G401 (cell line): ENCODE data around the gene STRAP. TPM values are rescaled to one million over a fixed set of nuclear protein-coding genes. Genes with fewer than 3 reads are reported as not detected.
"Not testable (repeated sequence)": the region's sequence is repeated elsewhere in the genome, so short reads cannot be mapped to it uniquely, and the experiment has no call there.

Experiments used
- DNase-seq: peaks from one replicate; pipeline ENCODE4 v3.0.0-alpha.2; 2015; ENCODE audit warnings: low spot score
- in situ Hi-C: cut with HindIII; loops from 2 replicates; pipeline ENCODE4 v1.10.0; 2016; ENCODE audit warnings: low sequenced_read_pairs, mixed read lengths
- total RNA-seq: library from RNA; depleted of rRNA; stranded (reverse); fragments of >200 nt; shearing (Covaris generic); gene quantifications from 2 replicates; pipeline ENCODE4 v1.2.3, GENCODE V29; 2014

Gene STRAP
- total RNA-seq, 1 experiment from 2014 or later, result 181 TPM

DNA sequence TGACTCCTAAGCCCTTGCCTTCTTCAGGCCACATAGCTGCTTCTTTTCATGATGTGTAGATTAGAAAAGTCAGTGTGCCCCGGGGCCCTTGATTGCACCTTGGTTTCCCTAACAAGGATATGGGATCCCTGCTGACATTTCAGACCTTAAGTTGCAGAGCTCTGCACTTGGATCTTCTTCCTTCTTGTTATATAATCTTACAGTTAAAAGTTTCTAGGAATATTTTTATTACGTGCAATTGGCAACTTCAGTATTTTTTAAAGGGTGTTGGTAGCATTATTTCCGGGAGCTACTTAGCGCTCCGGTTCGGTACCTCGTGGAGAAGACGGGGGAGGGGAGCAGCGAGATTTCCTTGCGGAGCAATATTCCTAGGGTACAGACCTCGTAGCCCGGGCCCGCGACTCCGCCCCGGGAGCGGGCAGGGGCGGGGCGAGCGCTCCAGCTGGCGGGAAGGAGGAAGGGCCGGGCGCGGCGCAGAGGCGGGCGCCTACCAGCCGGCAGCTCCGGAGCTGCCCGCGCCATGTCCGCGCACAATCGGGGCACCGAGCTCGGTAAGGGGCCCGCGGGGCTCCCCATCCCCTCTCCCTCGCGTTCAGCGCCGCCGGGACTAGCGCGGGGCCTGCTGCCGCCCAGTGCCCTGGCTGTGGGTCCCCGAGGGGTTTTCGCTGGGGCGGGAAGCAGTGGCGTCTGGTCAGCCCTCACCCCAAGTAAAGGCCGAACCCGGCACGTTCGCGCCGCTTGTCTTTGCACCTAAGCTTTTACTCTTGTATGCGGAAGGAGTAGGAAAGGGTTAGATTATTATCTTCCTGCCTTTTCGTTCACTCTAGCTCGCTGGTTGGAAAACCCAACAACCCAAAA lies 28.9 kb downstream of the STRAP start, which contains the start of gene DERA:
DERA (plus strand) TSS at position 469 of the 858 bp plus-strand sequence; CDS start at position 521, 52 bp downstream.
- peak; percentile 79 for DNase-seq
- in situ Hi-C loops, result no loop called here

DNA sequence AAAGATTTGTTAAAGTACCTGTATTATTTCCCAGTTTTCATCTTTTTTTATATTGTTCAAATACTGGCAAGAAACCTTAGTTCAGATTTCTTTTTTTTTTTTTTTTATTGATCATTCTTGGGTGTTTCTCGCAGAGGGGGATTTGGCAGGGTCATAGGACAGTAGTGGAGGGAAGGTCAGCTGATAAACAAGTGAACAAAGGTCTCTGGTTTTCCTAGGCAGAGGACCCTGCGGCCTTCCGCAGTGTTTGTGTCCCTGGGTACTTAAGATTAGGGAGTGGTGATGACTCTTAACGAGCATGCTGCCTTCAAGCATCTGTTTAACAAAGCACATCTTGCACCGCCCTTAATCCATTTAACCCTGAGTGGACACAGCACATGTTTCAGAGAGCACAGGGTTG lies 29.7 kb downstream of the STRAP start:
- in situ Hi-C loops, DNase-seq: not testable (repeated sequence)

- in situ Hi-C loops, DNase-seq: not testable (repeated sequence)
These were observed 31.9 kb downstream of the STRAP start for GRCh38 chr12:15914131-15914530.

DNA sequence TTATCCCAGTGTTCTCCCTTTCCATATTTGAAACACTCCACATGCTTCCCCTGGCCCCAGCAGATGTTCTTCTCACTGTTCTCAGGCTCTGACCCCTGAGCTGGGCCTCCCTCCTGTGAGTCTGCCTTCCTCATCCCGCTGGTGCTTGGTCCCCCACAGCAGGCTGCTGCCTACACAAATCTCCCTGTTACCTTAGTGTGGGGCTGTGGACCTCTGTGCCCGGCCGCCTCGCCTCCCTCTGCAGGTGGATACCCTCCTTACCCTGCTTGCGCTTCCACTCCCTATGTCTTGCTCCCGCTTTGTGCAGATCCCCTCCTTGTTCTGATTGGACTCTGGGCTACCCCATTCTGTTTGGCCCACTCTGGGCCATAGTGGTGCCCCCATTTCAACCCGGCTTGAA lies 35.9 kb downstream of the STRAP start:
- DNase-seq, result no peak
- in situ Hi-C loops, result no loop called here

GRCh38 chr12:15919418-15919817 lies 37.2 kb downstream of the STRAP start:
- in situ Hi-C loops, result no loop called here
- DNase-seq, result no peak

- in situ Hi-C loops, result loop anchor here (5.0 kb wide), 1 partner anchor 57 kb away; no protein-coding TSS in a partner anchor
- no peak for DNase-seq
These were observed 42.8 kb downstream of the STRAP start for GRCh38 chr12:15924956-15925355.

- in situ Hi-C loops, result loop anchor here (5.0 kb wide), 1 partner anchor 54 kb away; no protein-coding TSS in a partner anchor
- no peak for DNase-seq
These were observed 46.2 kb downstream of the STRAP start for GRCh38 chr12:15928346-15928745.

GRCh38 chr12:15928870-15929571 lies 46.8 kb downstream of the STRAP start:
- in situ Hi-C loops, result loop anchor here (5.0 kb wide), 1 partner anchor 53 kb away; no protein-coding TSS in a partner anchor

GRCh38 chr12:15931590-15932053 lies 49.4 kb downstream of the STRAP start:
- in situ Hi-C loops, result no loop called here
- DNase-seq, result no peak

More at GRCh38 chr12:15928870-15929571, 46.8 kb downstream of the STRAP start:
- DNase-seq, result peak; percentile 27

DNA sequence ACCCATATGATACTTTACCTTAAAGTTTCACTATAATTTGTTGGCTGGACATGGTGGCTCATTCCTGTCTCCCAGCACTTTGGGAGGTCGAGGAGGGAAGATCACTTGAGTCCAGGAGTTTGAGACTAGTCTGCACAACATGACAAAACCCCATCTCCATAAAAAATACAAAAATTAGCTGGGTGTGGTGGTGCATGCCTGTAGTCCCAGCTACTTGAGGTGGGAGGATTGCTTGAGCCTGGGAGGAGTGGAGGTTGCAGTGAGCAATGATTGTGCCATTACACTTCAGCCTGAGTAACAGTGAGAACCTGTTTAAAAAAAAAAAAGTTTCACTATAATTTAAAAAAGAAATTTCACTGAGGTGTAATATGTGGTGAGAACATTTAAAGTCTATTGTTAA lies 50.1 kb downstream of the STRAP start:
- no peak for DNase-seq
- in situ Hi-C loops, result no loop called here

DNA sequence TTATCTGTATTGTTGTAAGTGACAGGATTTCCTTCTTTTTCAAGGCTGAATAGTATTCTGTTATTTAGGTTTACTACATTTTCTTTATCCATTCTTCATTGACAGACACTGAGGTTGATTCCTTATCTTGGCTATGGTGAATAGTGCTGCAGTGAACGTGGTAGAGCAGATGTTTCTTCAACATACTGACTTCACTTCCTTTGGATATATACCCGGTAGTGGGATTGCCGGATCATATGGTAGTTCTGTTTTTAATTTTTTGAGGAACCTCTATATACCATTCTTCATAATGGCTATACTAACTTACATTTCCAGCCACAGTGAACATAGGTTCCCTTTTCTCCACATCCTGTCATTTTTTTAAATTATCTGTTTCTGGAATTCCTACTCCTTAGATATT lies 50.8 kb downstream of the STRAP start:
- DNase-seq, result no peak
- in situ Hi-C loops, result no loop called here

DNA sequence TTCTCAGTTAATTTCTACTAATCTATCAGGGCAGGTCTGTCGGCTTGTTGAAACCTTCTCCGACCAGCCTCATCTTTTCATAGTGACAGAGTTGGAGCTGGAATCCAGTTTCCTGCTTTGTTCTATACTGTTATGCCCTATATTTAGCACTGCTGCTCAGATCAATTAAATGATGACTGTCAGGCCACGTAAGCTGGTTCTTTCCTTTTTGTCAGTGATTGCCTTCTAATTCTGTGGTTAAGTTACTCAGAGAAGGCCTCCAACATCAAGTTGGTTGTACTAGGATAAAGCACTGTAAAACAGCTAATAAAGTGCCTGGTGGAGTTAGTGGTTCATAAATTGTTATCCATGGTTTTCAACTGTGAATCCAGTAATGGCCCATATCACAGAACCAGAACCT lies 51.6 kb downstream of the STRAP start:
- in situ Hi-C loops, result no loop called here

DNA sequence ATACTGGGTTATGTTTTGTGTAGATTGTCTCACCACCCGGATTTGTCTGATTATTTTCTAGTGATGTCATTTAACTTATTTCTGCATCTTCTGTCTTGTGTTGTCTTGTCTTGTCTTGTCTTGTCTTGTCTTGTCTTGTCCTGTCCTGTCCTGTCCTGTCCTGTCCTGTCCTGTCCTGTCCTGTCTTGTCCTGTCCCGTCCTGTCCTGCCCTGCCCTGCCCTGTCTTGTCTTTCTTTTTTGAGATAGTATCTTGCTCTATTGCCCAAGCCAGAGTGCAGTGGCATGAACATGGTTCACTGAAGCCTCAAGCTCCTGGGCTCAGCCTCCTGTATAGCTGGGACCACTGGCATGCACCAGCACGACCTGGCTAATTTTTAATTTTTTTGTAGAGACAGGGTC lies 54.6 kb downstream of the STRAP start:
- DNase-seq, result no peak

More for the DNA sequence above, 51.6 kb downstream of the STRAP start:
- DNase-seq, result no peak

GRCh38 chr12:15937902-15938301 lies 55.7 kb downstream of the STRAP start:
- no peak for DNase-seq
- in situ Hi-C loops, result no loop called here

More for the DNA sequence above, 54.6 kb downstream of the STRAP start:
- in situ Hi-C loops, result no loop called here

DNA sequence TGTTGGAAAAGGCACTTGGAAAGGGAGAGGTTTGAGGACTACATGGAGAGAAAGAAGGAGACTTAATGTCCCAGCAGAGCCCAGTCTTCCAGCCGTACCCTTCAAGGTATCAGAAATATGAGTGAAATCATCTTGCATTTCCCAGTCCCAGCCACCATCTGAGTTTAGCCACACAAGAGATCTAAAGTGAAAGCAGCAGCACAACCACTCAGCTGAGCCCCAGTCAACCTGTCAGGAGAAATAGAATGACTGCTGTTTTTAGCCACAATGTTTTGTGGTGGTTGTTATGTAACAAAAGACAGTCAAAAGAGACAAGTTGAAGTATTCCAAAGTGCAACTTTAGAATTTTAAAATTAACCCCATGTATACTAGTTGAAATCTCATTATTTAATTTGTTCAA lies 56.9 kb downstream of the STRAP start:
- in situ Hi-C loops, result no loop called here
- DNase-seq, result no peak

- in situ Hi-C loops, result no loop called here
- no peak for DNase-seq
These were observed 60.3 kb downstream of the STRAP start for GRCh38 chr12:15942475-15942874.

DNA sequence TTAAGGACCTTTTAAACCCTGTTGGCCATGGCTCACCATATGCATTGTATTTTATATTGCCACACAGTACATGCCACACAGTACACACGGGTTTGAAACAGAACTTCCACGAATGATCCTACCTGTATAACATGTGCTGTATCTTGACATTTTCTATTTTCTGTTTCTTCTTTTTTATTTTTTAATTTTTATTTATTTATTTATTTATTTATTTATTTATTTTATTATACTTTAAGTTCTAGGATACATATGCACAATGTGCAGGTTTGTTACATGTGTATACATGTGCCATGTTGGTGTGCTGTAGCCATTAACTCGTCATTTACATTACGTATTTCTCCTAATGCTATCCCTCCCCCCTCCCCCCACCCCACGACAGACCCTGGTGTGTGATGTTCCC lies 61.3 kb downstream of the STRAP start:
- in situ Hi-C loops, result not testable (repeated sequence)

DNA sequence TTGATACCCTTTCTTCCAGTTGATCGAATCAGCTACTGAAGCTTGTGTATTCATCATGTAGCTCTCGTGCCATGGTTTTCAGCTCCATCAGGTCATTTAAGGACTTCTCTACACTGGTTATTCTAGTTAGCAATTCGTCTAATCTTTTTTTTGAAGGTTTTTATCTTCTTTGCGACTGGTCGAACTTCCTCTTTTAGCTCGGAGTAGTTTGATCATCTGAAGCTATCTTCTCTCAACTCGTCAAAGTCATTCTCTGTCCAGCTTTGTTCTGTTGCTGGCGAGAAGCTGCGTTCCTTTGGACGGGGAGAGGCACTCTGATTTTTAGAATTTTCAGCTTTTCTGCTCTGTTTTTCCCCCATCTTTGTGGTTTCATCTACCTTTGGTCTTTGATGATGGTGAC lies 66.3 kb downstream of the STRAP start:
- in situ Hi-C loops, DNase-seq: not testable (repeated sequence)

More for the DNA sequence above, 61.3 kb downstream of the STRAP start:
- not testable (repeated sequence) for DNase-seq
